Fibroblast of lung (primary cell): ENCODE data around the gene CDC25C. TPM values are rescaled to one million over a fixed set of nuclear protein-coding genes. Genes with fewer than 3 reads are reported as not detected.

Experiments
- DNase-seq, 2 donors: peaks; one replicate each; pipeline versions ENCODE4 v3.0.0 to v3.0.0-alpha.2; 2010; ENCODE audit warnings: low read depth in 2 of 2
- H2AFZ ChIP-seq: 2 replicates; pipeline ENCODE4 v1.5.1; 2012; ENCODE audit warnings: low read length, control low read depth, inconsistent platforms
- H3K27ac ChIP-seq: 2 replicates; pipeline ENCODE4 v1.5.1; 2011; ENCODE audit warnings: low read length, control low read depth; ENCODE audit not compliant: insufficient read depth
- H3K27me3 ChIP-seq: 2 replicates; pipeline ENCODE4 v1.5.1; 2011; ENCODE audit warnings: mild to moderate bottlenecking, low read length; ENCODE audit not compliant: control insufficient read depth, insufficient read depth
- H3K36me3 ChIP-seq: 2 replicates; pipeline ENCODE4 v1.5.1; 2011; ENCODE audit warnings: low read length; ENCODE audit not compliant: control insufficient read depth, insufficient read depth
- H3K4me1 ChIP-seq: 2 replicates; pipeline ENCODE4 v1.5.1; 2011; ENCODE audit warnings: low read length; ENCODE audit not compliant: control insufficient read depth, insufficient read depth; ENCODE audit errors: extremely low read depth
- H3K4me2 ChIP-seq: 2 replicates; pipeline ENCODE4 v1.5.1; 2011; ENCODE audit warnings: low read length, control low read depth; ENCODE audit not compliant: insufficient read depth; ENCODE audit errors: extremely low read depth
- H3K4me3 ChIP-seq, 4 experiments: fragments of 200-600 bp in 1 of 4; sonication (generic) in 1 of 4; replicated peaks in 1 of 4; 2 replicates each; pipeline ENCODE4 v1.5.1; 2011 to 2016; ENCODE audit warnings: low read length in 4 of 4, low read depth in 3 of 4, mild to moderate bottlenecking in 3 of 4, control low read depth in 2 of 4, inconsistent platforms in 1 of 4, mixed read lengths in 1 of 4; ENCODE audit not compliant: insufficient read depth in 1 of 4; ENCODE audit errors: control extremely low read depth in 1 of 4
- H3K79me2 ChIP-seq: 2 replicates; pipeline ENCODE4 v1.5.1; 2012; ENCODE audit warnings: mild to moderate bottlenecking, low read length, inconsistent platforms; ENCODE audit not compliant: control insufficient read depth, insufficient read depth
- H3K9ac ChIP-seq: 2 replicates; pipeline ENCODE4 v1.5.1; 2011; ENCODE audit warnings: mild to moderate bottlenecking, low read length, control low read depth; ENCODE audit not compliant: insufficient read depth
- H3K9me3 ChIP-seq: 2 replicates; pipeline ENCODE4 v1.5.1; 2012; ENCODE audit warnings: low read depth, low read length; ENCODE audit not compliant: control insufficient read depth, insufficient read depth
- H4K20me1 ChIP-seq: 2 replicates; pipeline ENCODE4 v1.5.1; 2011; ENCODE audit warnings: low read length; ENCODE audit not compliant: control insufficient read depth, insufficient read depth; ENCODE audit errors: extremely low read depth
- EZH2 ChIP-seq: IDR thresholded peaks from 2 replicates; pipeline ENCODE4 v1.5.1; 2012; ENCODE audit warnings: low read length, control low read depth, mild to moderate bottlenecking; ENCODE audit errors: missing control alignments
- polyA plus RNA-seq, 2 donors: library from polyadenylated mRNA; depleted of rRNA in 1 of 2; stranded (reverse) in 1 of 2; unstranded in 1 of 2; fragments of >200 nt; gene quantifications; 2 replicates each; pipeline ENCODE4 v1.2.1, GENCODE V29; 2011 to 2012; ENCODE audit warnings: missing spikeins in 1 of 2
- total RNA-seq: library from RNA; depleted of rRNA; stranded (reverse); fragments of >200 nt; gene quantifications from 2 replicates; pipeline ENCODE4 v1.2.1, GENCODE V29; 2014
- TF ChIP-seq, protein P1 (sequence below), 2 donors: IDR thresholded peaks in 1 of 2; conservative IDR thresholded peaks in 1 of 2; 1 replicate in 1 of 2; 2 replicates in 1 of 2; pipeline ENCODE4 v1.5.1; 2011 to 2012; ENCODE audit warnings: low read length in 2 of 2, control low read depth in 1 of 2, inconsistent platforms in 1 of 2, low read depth in 1 of 2, mild to moderate bottlenecking in 1 of 2

CDC25C gene
- total and polyA plus RNA-seq, 2 donors (not counting 1 experiment from before 2014, with no cell fraction given): 2.4 to 3.0 TPM

GRCh38 chr5:138240650-138241385, 90.8 kb downstream of the CDC25C start:
- TF ChIP-seq, protein P1, sequence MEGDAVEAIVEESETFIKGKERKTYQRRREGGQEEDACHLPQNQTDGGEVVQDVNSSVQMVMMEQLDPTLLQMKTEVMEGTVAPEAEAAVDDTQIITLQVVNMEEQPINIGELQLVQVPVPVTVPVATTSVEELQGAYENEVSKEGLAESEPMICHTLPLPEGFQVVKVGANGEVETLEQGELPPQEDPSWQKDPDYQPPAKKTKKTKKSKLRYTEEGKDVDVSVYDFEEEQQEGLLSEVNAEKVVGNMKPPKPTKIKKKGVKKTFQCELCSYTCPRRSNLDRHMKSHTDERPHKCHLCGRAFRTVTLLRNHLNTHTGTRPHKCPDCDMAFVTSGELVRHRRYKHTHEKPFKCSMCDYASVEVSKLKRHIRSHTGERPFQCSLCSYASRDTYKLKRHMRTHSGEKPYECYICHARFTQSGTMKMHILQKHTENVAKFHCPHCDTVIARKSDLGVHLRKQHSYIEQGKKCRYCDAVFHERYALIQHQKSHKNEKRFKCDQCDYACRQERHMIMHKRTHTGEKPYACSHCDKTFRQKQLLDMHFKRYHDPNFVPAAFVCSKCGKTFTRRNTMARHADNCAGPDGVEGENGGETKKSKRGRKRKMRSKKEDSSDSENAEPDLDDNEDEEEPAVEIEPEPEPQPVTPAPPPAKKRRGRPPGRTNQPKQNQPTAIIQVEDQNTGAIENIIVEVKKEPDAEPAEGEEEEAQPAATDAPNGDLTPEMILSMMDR (conservative IDR thresholded peaks at IDR 0.05 in 1 of 2, IDR thresholded peaks at IDR 0.05 in 1 of 2; ENCODE audit: low read depth in 1 of 2, low read length in 2 of 2): no peak
- TF ChIP-seq EZH2: no peak
- H4K20me1 ChIP-seq: no peaks in the 10 kb centered on the region
- H2AFZ ChIP-seq: no peak overlapping the region
- no peaks in the 10 kb centered on the region for H3K4me1 ChIP-seq
- H3K9me3 ChIP-seq: no peaks in the 10 kb centered on the region
- H3K79me2 ChIP-seq: no peaks in the 10 kb centered on the region
- DNase-seq: no peak
- H3K36me3 ChIP-seq: no peaks in the 10 kb centered on the region
- no peak overlapping the region for H3K27ac ChIP-seq
- H3K4me2 ChIP-seq: no peak overlapping the region
- H3K4me3 ChIP-seq: no peak overlapping the region
- no peak overlapping the region for H3K9ac ChIP-seq
- H3K27me3 ChIP-seq: peaks cover 18% of the 10 kb centered on the region

GRCh38 chr5:138238034-138238433, 93.6 kb downstream of the CDC25C start:
- Histone ChIP-seq H3K36me3 (no peaks in the 10 kb centered on the region), H3K4me1 (no peaks in the 10 kb centered on the region), H3K9ac (no peak overlapping the region), H3K79me2 (no peaks in the 10 kb centered on the region), H3K9me3 (no peaks in the 10 kb centered on the region), H3K27ac (no peak overlapping the region), H3K4me2 (no peak overlapping the region), H3K27me3 (peaks cover 9% of the 10 kb centered on the region), H4K20me1 (no peaks in the 10 kb centered on the region), H2AFZ (no peak overlapping the region), H3K4me3 (no peak overlapping the region)
- TF ChIP-seq, protein P1 (conservative IDR thresholded peaks at IDR 0.05 in 1 of 2, IDR thresholded peaks at IDR 0.05 in 1 of 2; ENCODE audit: low read depth in 1 of 2, low read length in 2 of 2): no peak
- no peak for TF ChIP-seq EZH2
- no peak for DNase-seq

Other genes starting within 250 kb of the CDC25C start
- gene WNT8A, start 247.8 kb downstream of the CDC25C start, total RNA-seq: not detected in 2 replicates
- not detected in 2 replicates for gene WNT8A, start 247.8 kb downstream of the CDC25C start, polyA plus RNA-seq
- gene NME5, start 192.4 kb downstream of the CDC25C start, total RNA-seq: 2.5 and 3.3 TPM in 2 replicates
- 1.2 and 1.8 TPM in 2 replicates for gene NME5, start 192.4 kb downstream of the CDC25C start, polyA plus RNA-seq
- 38.5 and 47.4 TPM in 2 replicates for gene BRD8, start 153.2 kb downstream of the CDC25C start, total RNA-seq
- 52.1 and 62.2 TPM in 2 replicates for gene BRD8, start 153.2 kb downstream of the CDC25C start, polyA plus RNA-seq
- 1.8 and 23.8 TPM in 2 replicates for gene KIF20A, start 152.7 kb downstream of the CDC25C start, total RNA-seq
- gene KIF20A, start 152.7 kb downstream of the CDC25C start, polyA plus RNA-seq: 17.4 and 68.7 TPM in 2 replicates
- 21.3 and 26.8 TPM in 2 replicates for gene CDC23, start 118.5 kb downstream of the CDC25C start, total RNA-seq
- 28.8 and 31.8 TPM in 2 replicates for gene CDC23, start 118.5 kb downstream of the CDC25C start, polyA plus RNA-seq
- not detected in 2 replicates for gene GFRA3, start 57.2 kb downstream of the CDC25C start, total RNA-seq
- not detected in 2 replicates for gene GFRA3, start 57.2 kb downstream of the CDC25C start, polyA plus RNA-seq
- 36.0 and 44.9 TPM in 2 replicates for gene FAM53C, start 6.5 kb upstream of the CDC25C start, total RNA-seq
- 30.3 and 33.8 TPM in 2 replicates for gene FAM53C, start 6.5 kb upstream of the CDC25C start, polyA plus RNA-seq
- 39.8 and 49.4 TPM in 2 replicates for gene KDM3B, start 20.9 kb upstream of the CDC25C start, total RNA-seq
- gene KDM3B, start 20.9 kb upstream of the CDC25C start, polyA plus RNA-seq: 23.6 and 25.7 TPM in 2 replicates
- gene REEP2, start 107.3 kb upstream of the CDC25C start, total RNA-seq: 5.9 and 14.4 TPM in 2 replicates
- gene REEP2, start 107.3 kb upstream of the CDC25C start, polyA plus RNA-seq: 6.1 and 17.7 TPM in 2 replicates
- gene EGR1, start 133.7 kb upstream of the CDC25C start, total RNA-seq: 7.2 and 8.8 TPM in 2 replicates
- gene EGR1, start 133.7 kb upstream of the CDC25C start, polyA plus RNA-seq: 5.8 and 50.9 TPM in 2 replicates
- 117 and 118 TPM in 2 replicates for gene ETF1, start 211.4 kb upstream of the CDC25C start, total RNA-seq
- gene ETF1, start 211.4 kb upstream of the CDC25C start, polyA plus RNA-seq: 94.0 and 103 TPM in 2 replicates
- 482 and 522 TPM in 2 replicates for gene HSPA9, start 243.6 kb upstream of the CDC25C start, total RNA-seq
- gene HSPA9, start 243.6 kb upstream of the CDC25C start, polyA plus RNA-seq: 148 and 190 TPM in 2 replicates